GM18519 (cell line): ENCODE results near the gene WNT16.

Source experiments
- ATAC-seq: cut with Tn5 transposase; IDR thresholded peaks from one replicate; pipeline ENCODE4 v1.9.1; 2021; ENCODE audit warnings: mild to moderate bottlenecking, moderate library complexity; ENCODE audit not compliant: unreplicated experiment, low FRiP score

WNT16 gene

DNA sequence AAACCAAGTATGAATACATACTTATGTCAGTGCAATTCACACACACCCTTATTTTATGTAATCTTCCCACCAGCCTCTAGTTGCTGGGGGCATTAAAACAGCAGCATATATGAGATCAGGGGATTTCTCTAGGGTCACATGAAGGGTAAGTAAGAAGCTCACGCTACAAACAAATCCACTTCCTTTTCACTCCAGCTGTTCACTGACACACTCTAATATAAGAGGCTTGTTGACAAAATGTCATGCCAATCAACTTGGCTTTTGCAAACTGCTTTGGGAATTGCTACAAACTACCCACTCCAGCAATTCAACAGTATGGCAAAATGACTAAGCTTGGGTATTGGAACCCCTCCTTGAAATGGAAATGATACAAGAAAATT, 57.0 kb downstream of the WNT16 start:
- peak; percentile 95 for ATAC-seq

DNA sequence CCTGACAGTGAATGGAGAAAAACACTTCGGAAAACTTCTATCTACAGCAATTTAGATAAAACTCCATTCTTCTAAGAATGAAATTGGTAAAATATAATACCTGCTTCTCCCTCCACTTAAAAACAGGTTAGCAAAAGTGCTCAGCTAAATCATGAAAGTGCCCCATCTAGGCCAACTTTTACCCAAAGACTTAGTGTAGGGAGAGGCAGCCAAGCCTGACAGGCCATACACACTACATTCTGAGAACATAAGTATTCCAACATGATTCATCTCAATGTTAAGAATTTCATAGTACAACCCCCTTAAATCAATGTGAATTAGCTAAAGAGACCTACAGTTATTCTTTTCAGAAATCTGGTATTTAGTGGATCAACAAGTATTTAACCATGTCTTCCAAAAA, 60.1 kb downstream of the WNT16 start:
- ATAC-seq, result no peak

GRCh38 chr7:121390109-121390508, 61.3 kb downstream of the WNT16 start:
- no peak for ATAC-seq

GRCh38 chr7:121390617-121391016, 61.8 kb downstream of the WNT16 start:
- ATAC-seq, result no peak
